COLO668 (cell line): Measurements from ENCODE around the gene LYZ.
"Not testable (repeated sequence)": the region's sequence is repeated elsewhere in the genome, so short reads cannot be mapped to it uniquely, and the experiment has no call there.

Source experiments
- DNase-seq: peaks from one replicate; lab custom pipeline; 2025; ENCODE audit not compliant: unreplicated experiment; lab: John Stamatoyannopoulos, UW

The LYZ gene

GRCh38 chr12:69348162-69348938 lies at the start of gene LYZ:
TSS of gene LYZ (plus strand) at chr12:69348381. CDS start at chr12:69348409, 28 bp downstream.
- DNase-seq = no peak

- no peak for DNase-seq
These were observed 49.2 kb upstream of the LYZ start for GRCh38 chr12:69298947-69299346.

- DNase-seq = no peak
These were observed 43.9 kb upstream of the LYZ start for GRCh38 chr12:69304284-69304683.

GRCh38 chr12:69309461-69309860 lies 38.7 kb upstream of the LYZ start:
- DNase-seq = no peak

GRCh38 chr12:69313209-69313608 lies 35.0 kb upstream of the LYZ start:
- DNase-seq = no peak

DNA sequence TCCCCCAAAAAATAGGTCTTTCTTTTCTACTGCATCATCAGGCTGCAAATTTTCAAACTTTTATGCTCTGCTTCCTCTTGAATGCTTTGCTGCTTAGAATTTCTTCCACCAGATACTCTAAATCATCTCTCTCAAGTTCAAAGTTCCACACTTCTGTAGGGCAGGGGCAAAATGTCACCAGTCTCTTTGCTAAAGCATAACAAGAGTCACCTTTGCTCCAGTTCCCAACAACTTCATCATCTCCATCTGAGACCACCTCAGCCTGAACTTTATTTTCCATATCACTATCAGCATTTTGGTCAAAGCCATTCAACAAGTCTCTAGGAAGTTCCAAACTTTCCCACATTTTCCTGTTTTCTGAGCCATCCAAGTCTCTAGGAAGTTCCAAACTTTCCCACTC lies 31.4 kb upstream of the LYZ start:
- DNase-seq = not testable (repeated sequence)

- not testable (repeated sequence) for DNase-seq
These were observed 30.9 kb upstream of the LYZ start for GRCh38 chr12:69317233-69317632.

DNA sequence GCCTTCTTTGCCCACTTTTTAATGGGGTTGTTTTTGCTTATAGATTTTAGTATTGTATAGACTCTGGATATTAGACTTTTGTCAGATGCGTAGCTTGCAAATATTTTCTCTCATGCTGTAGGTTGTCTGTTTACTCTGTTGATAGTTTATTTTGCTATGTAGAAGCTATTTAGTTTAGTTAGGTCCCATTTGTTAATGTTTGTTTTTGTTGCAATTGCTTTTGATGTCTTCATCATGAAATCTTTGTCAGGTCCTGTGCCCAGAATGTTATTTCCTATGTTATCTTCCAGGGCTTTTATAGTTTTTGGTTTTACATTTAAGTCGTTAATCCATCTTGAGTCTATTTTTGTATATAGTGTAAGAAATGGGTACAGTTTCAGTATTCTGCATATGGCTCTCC lies 30.0 kb upstream of the LYZ start:
- no peak for DNase-seq

- no peak for DNase-seq
These were observed 26.8 kb upstream of the LYZ start for GRCh38 chr12:69321351-69321750.

- no peak for DNase-seq
These were observed 23.2 kb upstream of the LYZ start for GRCh38 chr12:69324797-69325466.

GRCh38 chr12:69328426-69328825 lies 19.8 kb upstream of the LYZ start:
- no peak for DNase-seq

GRCh38 chr12:69329669-69330428 lies 18.3 kb upstream of the LYZ start:
- no peak for DNase-seq

DNA sequence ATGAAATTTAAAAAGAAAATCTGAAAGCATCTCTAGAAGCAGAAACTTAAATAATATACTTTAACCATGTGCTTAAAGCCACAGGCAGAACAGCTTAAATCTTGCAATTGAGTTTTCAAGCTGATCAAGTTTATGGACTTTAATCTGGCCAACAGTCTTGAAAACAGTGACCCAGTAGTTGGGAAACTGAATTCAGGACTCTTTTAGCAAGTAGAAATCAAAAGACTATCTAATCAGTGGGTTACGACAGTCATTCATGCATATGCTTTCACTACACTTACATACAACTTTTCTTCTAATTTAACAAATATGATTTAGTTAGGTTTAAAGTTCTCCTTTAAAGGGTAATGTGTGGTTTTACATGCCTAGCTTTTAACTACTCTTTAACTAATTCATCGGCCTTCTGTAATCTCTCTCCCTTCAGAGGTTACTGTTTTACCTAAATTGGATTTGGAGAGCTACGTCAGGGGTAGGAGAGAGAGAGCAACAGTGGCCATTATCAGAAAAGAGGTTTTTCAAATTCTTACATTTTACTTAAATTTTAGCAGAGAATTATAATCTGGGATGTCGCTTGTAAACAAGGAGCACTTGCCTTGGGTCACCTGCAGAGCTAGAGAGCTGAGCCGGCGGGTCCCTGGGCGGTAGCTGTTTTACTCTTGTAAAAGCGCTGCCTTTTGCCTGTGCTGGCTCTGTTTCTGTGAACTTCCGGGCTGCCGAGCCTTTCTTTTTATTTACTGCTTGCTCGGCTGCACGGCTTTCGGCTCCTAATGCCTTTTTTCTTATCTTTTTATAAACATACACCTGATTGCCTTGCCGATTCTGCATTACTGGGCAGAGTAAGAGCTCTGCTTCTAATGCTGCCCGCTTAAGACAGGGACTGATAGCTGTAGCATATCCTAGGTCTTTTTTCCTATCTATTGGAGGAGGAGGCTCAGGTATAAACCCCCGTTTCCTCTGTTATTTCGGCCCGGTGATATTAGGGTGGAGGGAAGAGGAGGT lies 17.4 kb upstream of the LYZ start:
- peak; percentile 38 for DNase-seq

GRCh38 chr12:69331519-69331908 lies 16.7 kb upstream of the LYZ start:
- no peak for DNase-seq

GRCh38 chr12:69331909-69332684 lies 16.1 kb upstream of the LYZ start:
- no peak for DNase-seq

DNA sequence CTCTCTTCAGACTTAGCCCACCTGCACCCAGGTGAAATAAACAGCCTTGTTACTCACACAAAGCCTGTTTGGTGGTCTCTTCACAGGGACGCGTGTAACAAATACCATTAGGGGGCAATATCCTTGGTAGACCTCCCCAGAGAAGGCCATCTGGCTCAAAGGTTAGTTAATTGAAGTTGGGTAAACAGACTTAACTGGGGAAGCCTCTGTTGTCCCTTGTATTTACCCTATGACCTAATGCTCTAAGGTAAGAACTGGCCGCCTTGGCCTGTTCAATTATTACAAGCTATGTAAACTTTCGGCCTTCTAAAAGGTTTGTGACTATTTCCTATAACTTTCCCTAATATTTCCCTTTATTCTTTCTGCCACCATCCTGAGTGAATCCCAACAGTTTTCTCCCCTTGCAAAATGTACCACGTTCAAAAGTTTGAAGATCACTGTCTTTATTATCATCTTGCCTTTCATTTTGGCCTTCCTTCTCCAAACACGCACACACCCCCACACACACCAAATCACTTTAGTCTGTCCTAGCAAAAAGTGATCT lies 15.3 kb upstream of the LYZ start:
- peak; percentile 25 for DNase-seq

GRCh38 chr12:69334158-69334557 lies 14.0 kb upstream of the LYZ start:
- DNase-seq = no peak

DNA sequence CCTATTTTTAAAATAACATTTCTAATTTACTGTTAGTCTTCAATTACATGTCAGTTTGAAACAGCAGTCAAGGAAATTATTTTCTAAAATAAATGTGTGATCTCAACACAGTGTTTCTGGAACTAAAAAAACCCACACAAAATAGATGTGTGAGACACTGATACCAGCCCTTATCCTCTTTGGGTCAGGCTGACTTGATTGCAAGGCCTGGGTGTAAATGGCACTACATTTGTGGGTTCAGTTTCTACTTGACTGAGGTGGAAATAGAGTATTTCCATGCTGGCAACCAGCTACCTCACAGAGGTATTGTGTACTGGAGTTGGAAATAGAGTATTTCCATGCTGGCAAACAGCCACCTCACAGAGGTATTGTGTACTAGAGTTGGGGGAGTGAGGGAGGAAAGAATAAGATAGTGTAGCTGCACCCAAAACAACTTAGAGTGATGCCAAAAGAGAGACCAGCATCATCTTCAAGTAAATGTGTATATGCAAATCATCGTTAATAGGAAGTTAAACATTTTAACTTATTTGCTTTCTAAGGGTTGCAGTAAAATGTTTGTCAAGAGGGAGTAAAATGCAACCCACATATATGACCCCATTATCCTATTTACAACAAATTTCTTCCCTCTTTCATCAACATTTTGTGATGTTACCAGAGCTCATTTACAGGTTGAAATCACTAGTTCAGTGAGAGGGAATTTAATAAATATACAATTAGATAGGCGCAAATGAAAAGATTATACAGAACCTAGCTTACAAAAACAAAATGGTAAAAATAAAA lies 10.7 kb upstream of the LYZ start:
- DNase-seq = no peak
